Right atrium auricular region (tissue), 2 donors: ENCODE data around the gene JAKMIP1. TPM values are rescaled to one million over a fixed set of nuclear protein-coding genes. Genes with fewer than 3 reads are reported as not detected.

Experiments used
- DNase-seq: peaks from one replicate; pipeline ENCODE4 v3.0.0-alpha.2; 2019; ENCODE audit warnings: low spot score
- H3K27ac ChIP-seq, 2 donors: fragments of 200-600 bp; sonication (generic); 1 replicate in 1 of 2; 2 replicates in 1 of 2; pipeline ENCODE4 v1.5.1; 2016 to 2019
- H3K27me3 ChIP-seq, 2 donors: fragments of 200-600 bp; sonication (generic); one replicate each; pipeline versions ENCODE4 v1.5.1 to v1.6.0; 2017 to 2019
- H3K36me3 ChIP-seq: fragments of 200-600 bp; sonication (generic); one replicate; pipeline ENCODE4 v1.5.1; 2016
- H3K4me1 ChIP-seq, 2 donors: fragments of 200-600 bp; sonication (generic); one replicate each; pipeline versions ENCODE4 v1.5.1 to v1.6.0; 2017 to 2019
- H3K4me3 ChIP-seq, 2 donors: fragments of 200-600 bp; sonication (generic); 1 replicate in 1 of 2; 2 replicates in 1 of 2; pipeline ENCODE4 v1.5.1; 2017 to 2019; ENCODE audit warnings: mild to moderate bottlenecking in 1 of 2, moderate library complexity in 1 of 2
- H3K9me3 ChIP-seq, 2 donors: fragments of 200-600 bp; sonication (generic); one replicate each; pipeline ENCODE4 v1.5.1; 2019
- total RNA-seq, 2 donors: library from RNA; depleted of rRNA; stranded (reverse); fragments of >200 nt; gene quantifications; one replicate each; pipeline ENCODE4 v1.1.0, GENCODE V29; 2016
- TF ChIP-seq, protein P1 (sequence below), 2 donors: fragments of 200-600 bp; sonication (generic); IDR thresholded peaks; one replicate each; pipeline ENCODE4 v1.5.1; 2019; ENCODE audit warnings: antibody characterized with exemption in 2 of 2

JAKMIP1 gene
- total RNA-seq, 2 donors from 2014 or later, result 0.30 to 0.59 TPM

DNA sequence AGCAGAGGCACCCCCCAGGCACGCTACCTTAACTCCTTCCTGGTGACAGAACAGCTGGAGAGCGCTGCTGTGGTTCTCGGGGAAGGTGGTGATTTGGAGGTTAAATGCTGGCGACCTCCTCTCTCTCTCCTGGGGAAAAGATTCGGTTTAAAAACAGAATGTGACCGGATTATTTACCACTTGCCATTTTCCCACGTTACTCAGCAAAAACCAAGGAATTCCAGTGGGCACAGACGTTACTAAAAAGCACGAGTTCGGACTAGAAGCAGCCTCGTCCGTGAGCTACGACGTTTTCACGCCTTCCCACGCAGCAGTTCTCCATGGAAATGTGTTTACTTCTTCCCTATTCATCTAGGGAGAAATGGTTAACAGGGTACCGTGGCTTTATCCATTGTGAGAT lies 149.8 kb downstream of the JAKMIP1 start:
- Histone ChIP-seq H3K4me1 (no peaks in the 10 kb centered on the region), H3K36me3 (no peaks in the 10 kb centered on the region), H3K27ac (no peak overlapping the region), H3K4me3 (no peak overlapping the region), H3K9me3 (no peaks in the 10 kb centered on the region), H3K27me3 (no peaks in the 10 kb centered on the region)
- TF ChIP-seq, protein P1, sequence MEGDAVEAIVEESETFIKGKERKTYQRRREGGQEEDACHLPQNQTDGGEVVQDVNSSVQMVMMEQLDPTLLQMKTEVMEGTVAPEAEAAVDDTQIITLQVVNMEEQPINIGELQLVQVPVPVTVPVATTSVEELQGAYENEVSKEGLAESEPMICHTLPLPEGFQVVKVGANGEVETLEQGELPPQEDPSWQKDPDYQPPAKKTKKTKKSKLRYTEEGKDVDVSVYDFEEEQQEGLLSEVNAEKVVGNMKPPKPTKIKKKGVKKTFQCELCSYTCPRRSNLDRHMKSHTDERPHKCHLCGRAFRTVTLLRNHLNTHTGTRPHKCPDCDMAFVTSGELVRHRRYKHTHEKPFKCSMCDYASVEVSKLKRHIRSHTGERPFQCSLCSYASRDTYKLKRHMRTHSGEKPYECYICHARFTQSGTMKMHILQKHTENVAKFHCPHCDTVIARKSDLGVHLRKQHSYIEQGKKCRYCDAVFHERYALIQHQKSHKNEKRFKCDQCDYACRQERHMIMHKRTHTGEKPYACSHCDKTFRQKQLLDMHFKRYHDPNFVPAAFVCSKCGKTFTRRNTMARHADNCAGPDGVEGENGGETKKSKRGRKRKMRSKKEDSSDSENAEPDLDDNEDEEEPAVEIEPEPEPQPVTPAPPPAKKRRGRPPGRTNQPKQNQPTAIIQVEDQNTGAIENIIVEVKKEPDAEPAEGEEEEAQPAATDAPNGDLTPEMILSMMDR (IDR thresholded peaks at IDR 0.05), result no peak
- DNase-seq, result no peak

DNA sequence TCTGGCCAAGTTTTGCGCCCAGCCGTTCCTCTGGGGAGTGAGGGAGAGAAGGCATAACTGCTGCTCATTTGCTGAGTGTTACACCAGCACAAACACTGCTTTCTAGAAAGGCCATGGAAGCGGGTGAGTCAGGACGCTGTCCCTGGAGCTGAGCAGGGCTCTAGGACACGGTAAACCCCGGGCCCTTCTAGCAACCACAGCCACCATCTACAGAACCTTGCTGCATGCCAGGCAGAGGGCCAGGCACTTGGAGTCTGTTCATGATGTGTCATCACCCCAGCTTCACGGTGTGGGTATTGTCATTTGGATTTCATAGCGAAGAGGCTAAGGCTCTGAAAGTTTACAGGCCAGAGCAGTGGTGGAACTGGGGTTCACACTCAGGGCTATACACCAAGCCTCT lies 150.4 kb downstream of the JAKMIP1 start:
- DNase-seq, result no peak
- Histone ChIP-seq H3K27me3 (no peaks in the 10 kb centered on the region), H3K4me3 (no peak overlapping the region), H3K4me1 (no peaks in the 10 kb centered on the region), H3K36me3 (no peaks in the 10 kb centered on the region), H3K9me3 (no peaks in the 10 kb centered on the region), H3K27ac (no peak overlapping the region)
- TF ChIP-seq, protein P1 (IDR thresholded peaks at IDR 0.05), result no peak

DNA sequence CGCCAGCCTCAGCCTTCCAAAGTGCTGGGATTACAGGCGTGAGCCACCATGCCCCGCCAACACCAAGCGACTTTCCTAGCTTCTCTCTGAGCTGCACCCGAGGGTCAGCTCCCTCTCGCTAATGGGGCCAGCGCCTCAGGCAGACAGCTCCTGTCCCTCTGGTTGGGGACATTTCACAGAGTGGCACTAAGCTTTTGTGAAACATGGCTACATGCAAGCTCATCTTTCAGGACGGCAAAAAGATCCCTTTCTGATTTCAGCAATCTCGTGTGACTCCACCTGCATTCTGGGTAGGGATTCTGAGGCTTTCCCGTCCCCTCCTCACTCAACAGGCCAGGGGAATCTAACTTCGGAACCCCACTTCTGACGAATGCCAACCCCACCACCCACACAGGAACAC lies 151.1 kb downstream of the JAKMIP1 start:
- no peak overlapping the region for H3K27ac ChIP-seq
- H3K4me1 ChIP-seq, result no peaks in the 10 kb centered on the region
- H3K9me3 ChIP-seq, result no peaks in the 10 kb centered on the region
- DNase-seq, result no peak
- H3K4me3 ChIP-seq, result no peak overlapping the region
- H3K36me3 ChIP-seq, result no peaks in the 10 kb centered on the region
- TF ChIP-seq, protein P1 (IDR thresholded peaks at IDR 0.05), result no peak
- H3K27me3 ChIP-seq, result no peaks in the 10 kb centered on the region

DNA sequence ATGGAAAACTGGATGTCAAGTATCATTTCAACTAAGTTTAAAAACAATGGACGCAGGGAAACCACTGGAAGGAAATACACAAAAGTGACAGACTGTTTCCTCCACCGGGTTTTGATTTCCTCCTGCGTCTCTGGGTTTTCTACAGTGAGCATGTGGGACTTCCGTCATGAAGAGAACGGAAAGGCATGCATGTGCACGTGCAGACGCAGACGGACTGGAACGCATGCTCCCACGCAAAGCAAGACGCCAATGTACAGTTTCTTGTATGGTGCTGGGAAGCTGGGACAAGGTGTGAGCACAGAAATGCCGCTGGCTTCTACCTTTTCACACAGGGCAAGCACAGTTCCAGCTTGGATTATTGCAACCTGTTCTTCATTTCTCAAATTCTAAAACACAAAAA lies 151.8 kb downstream of the JAKMIP1 start:
- Histone ChIP-seq H3K4me3 (no peak overlapping the region), H3K27ac (no peak overlapping the region), H3K36me3 (no peaks in the 10 kb centered on the region), H3K27me3 (no peaks in the 10 kb centered on the region), H3K4me1 (no peaks in the 10 kb centered on the region), H3K9me3 (no peaks in the 10 kb centered on the region)
- no peak for DNase-seq
- TF ChIP-seq, protein P1 (IDR thresholded peaks at IDR 0.05), result no peak

DNA sequence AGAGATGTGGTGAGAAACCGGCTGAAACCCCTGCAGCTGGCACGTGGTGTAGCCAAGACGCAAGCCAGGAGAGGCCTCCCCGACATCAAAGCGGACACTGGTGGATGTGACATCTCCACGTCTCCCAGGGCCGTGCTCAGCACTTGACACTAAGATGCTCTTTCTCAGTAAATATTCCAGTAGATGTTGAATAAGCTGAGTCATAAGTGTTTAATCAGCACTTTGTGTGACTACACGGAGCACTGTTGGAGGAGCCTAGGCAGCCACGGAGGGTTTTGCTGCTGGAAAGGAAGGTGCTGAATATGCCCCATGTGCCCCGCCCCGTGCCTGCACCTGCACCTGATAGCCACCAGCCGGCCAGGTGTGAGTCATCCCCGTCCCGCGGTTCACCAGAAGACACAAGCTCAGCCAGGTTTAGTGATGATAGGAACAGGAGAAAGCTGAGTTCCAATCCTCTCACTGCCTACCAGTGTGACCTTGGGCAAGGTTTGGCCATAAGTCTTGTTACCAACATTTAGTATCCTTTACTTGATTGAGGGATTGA lies 153.1 kb downstream of the JAKMIP1 start:
- no peak overlapping the region for H3K27ac ChIP-seq
- no peaks in the 10 kb centered on the region for H3K27me3 ChIP-seq
- no peaks in the 10 kb centered on the region for H3K36me3 ChIP-seq
- no peaks in the 10 kb centered on the region for H3K4me1 ChIP-seq
- TF ChIP-seq, protein P1 (IDR thresholded peaks at IDR 0.05), result no peak
- no peak for DNase-seq
- H3K9me3 ChIP-seq, result no peaks in the 10 kb centered on the region
- no peak overlapping the region for H3K4me3 ChIP-seq

DNA sequence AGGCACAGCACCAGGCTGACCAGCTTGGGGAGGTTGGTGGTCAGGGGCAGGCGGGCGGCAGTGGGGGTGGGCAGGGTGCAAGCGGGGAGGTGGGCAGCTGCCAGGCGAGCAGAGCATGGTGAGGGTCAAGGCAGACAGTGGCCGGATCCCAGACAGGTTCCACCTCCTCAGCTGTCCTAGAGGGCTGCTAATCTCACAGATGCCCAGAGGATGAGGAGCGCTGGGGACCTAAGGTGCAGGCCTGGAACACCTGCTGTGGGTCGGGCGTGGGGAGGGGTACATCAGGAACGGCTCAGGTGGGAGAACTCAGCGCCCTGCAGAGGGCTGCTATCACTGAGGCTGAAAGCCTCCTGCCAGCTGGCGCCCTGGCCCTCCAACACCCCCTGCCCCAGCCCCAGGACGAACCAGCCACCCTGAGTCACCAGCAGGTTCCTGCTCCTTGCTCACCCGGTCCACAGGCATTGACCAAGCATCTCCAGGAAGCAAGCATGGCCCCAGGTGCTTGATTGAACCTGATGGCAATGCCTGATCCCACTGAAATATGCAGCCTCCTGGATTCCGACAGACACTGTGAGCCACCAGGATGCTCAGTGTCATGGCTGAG lies 153.7 kb downstream of the JAKMIP1 start:
- H3K4me3 ChIP-seq, result no peak overlapping the region
- no peaks in the 10 kb centered on the region for H3K9me3 ChIP-seq
- H3K36me3 ChIP-seq, result no peaks in the 10 kb centered on the region
- no peak for DNase-seq
- no peaks in the 10 kb centered on the region for H3K4me1 ChIP-seq
- TF ChIP-seq, protein P1 (IDR thresholded peaks at IDR 0.05), result no peak
- H3K27ac ChIP-seq, result no peak overlapping the region
- H3K27me3 ChIP-seq, result no peaks in the 10 kb centered on the region
